NCI-H524 (cell line): Measurements from ENCODE around the gene MFRP.

Experiments used
- DNase-seq, 2 experiments: peaks; one replicate each; lab custom pipeline; 2025; lab: John Stamatoyannopoulos, UW

MFRP gene

GRCh38 chr11:119359365-119360214 lies 13.1 kb upstream of the MFRP start:
- DNase-seq: no peak

GRCh38 chr11:119357074-119357473 lies 10.6 kb upstream of the MFRP start:
- no peak for DNase-seq

- peak in 1 of 2 experiments; percentile 9 for DNase-seq
Measured at GRCh38 chr11:119356349-119357031, 10.0 kb upstream of the MFRP start.

- no peak for DNase-seq
Measured at GRCh38 chr11:119355091-119355843, 8.8 kb upstream of the MFRP start.

GRCh38 chr11:119352857-119353260 lies 6.4 kb upstream of the MFRP start:
- DNase-seq: peak; percentile 78 to 95

GRCh38 chr11:119351232-119351631 lies 4.7 kb upstream of the MFRP start:
- no peak for DNase-seq

GRCh38 chr11:119350302-119350701 lies 3.8 kb upstream of the MFRP start:
- no peak for DNase-seq

GRCh38 chr11:119347940-119348605 lies 1.6 kb upstream of the MFRP start:
- DNase-seq: peak; percentile 41 to 76

- DNase-seq: no peak
Measured at GRCh38 chr11:119347242-119347641, 737 bp upstream of the MFRP start.

- DNase-seq: no peak
Measured at GRCh38 chr11:119345685-119346084, 820 bp downstream of the MFRP start.

GRCh38 chr11:119344291-119345010 lies 2.1 kb downstream of the MFRP start:
- no peak for DNase-seq

- DNase-seq: no peak
Measured at GRCh38 chr11:119343726-119344125, 2.8 kb downstream of the MFRP start.

GRCh38 chr11:119342362-119343130 lies 4.0 kb downstream of the MFRP start:
- DNase-seq: no peak

- DNase-seq: no peak
Measured at GRCh38 chr11:119342023-119342300, 4.5 kb downstream of the MFRP start.

GRCh38 chr11:119341222-119342022 lies 5.1 kb downstream of the MFRP start:
- DNase-seq: no peak

GRCh38 chr11:119340335-119341221 lies 5.9 kb downstream of the MFRP start, which contains the start of gene C1QTNF5:
TSS of gene C1QTNF5 (minus strand) at chr11:119340883. CDS start at chr11:119340397, 486 bp downstream.
- DNase-seq: no peak

GRCh38 chr11:119339589-119340334 lies 6.7 kb downstream of the MFRP start:
- peak in 1 of 2 experiments; percentile 11 for DNase-seq

GRCh38 chr11:119338965-119339588 lies 7.4 kb downstream of the MFRP start:
- no peak for DNase-seq
